COLO668 (cell line): Measurements from ENCODE around the gene WNT3.

Experiments
- DNase-seq: peaks from one replicate; lab custom pipeline; 2025; ENCODE audit not compliant: unreplicated experiment; lab: John Stamatoyannopoulos, UW

The WNT3 gene

DNA sequence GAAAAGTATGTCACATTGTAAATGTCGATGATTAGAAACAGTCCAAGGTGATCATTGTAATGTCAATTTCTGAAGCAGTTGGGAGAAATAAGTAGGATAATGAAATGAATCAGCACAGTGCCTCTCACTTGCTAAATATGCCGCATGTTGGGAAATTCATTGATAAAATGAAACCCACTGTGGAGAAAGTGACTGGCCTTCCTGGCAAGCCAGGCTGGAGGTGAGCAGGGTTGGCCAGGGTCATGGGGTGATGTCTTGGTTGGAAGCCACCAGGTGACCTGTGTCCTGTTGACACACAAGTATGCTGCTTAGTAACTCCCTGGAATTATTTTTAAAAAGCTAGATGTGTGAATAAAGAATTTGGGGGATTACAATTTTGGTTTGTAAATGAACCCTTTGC is 18.0 kb upstream of the WNT3 start:
- DNase-seq = no peak

DNA sequence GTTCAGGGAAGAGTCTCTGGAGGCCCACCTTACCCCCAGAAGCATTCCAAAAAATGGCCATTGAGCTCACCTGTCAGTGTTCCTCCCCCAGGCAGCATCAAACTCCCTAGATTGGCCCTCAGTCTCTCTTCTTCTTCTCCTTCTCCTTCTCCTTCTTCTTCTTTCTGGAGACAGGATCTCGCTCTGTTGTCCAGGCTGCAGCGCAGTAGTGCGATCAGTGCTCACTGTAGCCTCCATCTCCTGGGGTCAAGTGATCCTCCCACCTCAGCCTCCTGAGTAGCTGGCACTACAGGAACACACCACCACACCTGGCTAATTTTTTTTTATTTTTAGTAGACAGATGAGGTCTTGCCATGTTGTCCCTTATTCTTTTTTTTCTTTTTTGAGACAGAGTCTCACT is 16.4 kb upstream of the WNT3 start:
- no peak for DNase-seq

DNA sequence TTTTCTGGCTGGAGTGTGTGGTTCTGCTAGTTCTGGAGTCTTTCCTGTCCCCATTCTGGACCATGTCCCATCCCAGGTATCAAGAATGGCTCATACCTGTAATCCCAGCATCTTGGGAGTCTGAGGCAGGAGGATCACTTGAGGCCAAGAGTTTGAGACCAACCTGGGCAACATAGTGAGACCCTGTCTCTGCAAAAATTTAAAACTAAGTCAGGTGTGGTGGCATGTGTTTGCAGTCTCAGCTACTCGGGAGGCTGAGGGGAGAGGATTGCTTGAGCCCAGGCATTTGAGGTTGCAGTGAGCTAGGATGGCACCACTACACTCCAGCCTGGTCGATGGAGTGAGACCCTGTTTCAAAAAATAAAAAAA is 15.3 kb upstream of the WNT3 start:
- DNase-seq = no peak

DNA sequence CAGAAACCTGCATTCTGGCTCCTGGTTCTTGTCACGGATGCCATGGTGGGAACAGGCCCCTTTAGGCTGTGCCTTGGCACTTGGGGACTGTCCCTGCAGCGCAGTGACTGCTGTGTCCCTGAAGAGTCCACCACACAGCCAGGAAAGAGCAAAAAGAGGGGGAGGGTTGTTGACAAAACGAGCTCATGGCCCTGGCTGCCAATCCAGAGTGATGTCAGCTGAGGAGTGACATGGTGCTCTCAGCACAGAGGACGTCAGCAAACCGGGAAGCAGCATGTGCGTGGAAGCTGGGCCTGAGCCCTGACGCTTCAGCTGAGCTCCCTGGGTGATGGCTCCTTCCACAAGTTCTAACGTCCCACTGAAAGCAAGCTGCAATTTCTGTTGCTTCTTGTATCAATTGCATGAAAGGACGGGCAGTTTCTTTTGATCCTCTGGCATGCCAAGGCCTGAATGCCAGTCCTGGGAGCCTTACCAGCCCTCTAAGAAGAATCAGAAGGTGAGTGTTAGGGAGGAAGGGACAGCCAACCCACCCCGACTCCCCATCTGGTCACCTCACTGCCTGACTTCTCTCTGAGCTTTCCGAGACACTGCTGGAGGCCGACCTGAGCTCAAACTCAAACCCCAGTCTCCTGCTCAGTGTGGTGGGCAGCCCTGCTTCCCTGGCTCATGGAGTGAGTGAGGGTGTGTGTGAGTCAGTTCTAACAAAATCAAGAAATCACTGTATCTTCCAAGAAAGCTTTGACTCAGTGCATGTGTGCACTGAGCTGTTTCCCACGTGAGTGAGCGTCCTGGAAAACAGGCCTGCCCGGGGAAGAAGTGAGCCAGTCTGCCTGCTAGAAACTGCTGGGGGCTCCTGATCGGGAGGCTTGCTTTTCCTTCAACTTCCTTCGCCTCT is 14.7 kb upstream of the WNT3 start:
- no peak for DNase-seq

DNA sequence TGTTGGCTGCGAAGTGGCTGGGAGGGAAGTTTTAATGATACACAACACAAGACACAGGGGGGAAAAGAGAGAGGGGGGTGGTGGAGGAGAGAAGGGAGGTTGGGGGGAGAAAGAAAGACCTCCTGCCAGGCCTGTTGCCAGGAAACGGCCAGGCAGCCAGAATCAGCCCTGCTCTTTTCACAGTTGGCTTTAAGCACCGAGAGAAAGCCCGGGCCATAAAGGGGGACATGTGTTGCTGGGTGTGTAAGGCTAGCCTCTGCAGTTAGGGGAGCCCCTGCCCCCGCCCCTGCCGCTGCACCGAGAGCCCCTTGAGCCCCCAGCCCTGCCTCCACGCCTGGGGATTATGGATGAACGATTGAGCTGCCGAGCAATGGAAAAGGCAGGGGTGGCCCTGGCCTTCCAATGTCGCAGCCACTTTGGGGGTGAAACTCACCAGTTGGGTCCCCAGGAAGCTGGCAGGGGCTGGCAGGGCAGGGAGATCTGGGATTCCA is 13.9 kb upstream of the WNT3 start:
- no peak for DNase-seq

DNA sequence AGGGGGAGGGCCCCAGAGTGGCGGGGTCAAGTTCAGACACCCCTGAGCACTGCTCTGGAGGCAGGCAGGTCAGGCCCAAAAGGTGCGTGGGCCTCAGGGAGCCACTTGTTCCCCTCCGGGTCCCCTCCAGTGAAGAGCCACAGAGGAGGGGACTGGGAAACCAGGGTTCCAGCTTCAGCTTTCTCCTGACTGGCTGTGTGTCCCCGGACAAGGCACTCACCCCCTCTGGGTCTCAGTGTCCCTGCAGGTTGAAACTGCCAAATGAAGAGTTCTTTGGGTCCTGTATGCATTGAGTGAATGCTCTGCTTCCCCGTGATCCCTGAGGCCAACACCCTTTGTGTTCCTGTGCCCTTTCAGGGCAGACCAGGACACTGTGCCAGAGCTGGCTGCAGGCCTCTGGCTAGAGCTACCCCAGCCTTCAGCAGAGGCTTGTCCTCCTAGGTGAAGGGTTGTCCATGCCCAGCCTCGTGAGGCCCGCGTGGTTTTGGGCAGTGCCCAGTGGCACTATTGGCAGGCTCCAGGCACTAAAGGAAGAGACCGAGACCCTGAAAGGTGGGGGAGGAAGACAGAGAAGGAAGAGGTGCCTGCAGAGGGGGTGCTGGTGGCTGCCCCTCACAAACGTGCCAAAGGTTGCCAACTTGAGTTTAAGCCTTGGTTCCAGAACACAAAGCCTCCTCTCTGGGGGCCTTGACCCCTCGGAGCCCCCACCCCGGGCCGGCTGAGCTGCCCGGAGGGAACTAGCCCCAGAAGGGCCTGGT is 13.3 kb upstream of the WNT3 start:
- no peak for DNase-seq

DNA sequence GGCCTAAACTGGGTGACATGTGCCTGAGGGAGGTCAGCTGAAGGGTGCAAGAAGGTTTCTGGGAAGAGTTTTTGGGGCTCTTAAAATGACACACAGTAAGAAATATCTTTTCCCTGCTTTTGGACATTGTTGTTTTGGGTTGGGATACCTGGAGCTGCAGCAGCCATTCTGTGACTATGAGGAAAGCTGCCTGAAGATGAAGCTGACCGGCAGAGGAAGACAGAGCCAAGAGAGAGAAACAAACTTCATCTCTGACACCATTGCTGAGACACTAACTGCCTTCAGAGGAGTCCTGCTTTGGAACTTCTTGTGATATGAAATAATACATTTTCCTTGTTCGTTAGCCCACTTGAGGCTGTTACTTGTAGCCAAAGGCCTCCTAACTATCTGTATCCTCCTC is 8.8 kb upstream of the WNT3 start:
- DNase-seq = no peak

DNA sequence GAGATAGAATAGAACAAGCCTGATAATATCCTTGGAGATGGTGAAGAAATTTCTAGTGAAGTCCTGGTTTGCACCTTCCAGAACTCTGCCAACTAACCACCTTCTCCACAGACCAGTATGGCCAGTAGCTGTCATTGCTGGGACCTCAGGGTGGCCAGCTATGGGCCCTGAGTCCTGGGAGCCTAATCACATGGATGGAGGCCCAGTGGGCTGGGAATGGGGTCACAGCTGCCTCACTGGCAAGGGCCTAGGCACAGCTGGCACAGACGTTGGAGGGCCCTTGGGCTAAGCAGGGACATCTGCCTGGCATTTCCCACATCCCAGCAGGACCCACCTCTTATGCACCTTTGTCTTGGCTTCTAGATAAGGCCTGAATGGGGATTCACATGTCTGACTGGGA is 7.6 kb upstream of the WNT3 start:
- DNase-seq = no peak

DNA sequence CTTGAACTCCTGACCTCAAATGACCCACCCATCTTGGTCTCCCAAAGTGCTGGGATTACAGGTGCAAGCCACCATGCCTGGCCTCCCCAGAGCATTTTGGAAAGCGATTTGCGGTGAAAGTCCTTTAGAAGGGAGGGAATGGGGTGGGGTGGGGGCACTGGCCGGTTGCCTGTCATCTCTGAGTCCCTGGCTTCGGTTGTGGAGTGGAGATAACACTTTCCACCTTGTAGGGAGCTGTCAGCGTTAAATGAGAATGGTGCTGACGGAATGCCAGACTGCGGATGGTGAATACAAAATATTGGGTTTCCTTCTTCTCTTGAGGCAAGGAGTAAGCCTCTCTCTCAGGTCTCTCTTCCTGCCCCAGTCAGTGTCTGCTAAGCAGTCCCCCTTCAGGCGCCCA is 5.2 kb upstream of the WNT3 start:
- DNase-seq = no peak

DNA sequence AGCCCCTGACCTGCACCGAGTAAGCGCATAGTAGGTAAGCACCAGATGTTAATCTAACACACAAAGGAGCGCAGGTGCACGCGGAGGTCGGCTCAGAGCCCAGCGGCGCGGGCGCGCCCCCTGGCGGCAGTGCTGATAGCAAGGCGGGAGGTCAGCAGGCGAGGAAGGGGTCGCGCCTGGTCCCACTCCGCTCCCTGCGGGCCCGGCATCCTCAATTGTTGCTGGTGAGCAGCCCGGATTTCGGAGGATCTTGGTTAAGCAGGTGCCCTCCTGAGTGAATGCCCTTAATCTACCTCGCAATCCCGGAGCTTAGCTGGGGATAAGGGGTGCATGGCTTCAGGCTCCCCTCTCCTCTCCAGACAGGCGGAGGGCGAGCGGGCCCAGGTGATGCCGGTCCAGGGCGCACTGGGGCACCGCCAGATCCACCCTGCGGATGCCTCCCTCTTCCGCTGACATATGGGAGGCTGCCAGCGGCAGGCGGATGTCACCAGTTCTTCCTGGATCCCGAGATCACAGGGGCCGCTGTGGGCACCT is 4.0 kb upstream of the WNT3 start:
- peak; percentile 62 for DNase-seq

DNA sequence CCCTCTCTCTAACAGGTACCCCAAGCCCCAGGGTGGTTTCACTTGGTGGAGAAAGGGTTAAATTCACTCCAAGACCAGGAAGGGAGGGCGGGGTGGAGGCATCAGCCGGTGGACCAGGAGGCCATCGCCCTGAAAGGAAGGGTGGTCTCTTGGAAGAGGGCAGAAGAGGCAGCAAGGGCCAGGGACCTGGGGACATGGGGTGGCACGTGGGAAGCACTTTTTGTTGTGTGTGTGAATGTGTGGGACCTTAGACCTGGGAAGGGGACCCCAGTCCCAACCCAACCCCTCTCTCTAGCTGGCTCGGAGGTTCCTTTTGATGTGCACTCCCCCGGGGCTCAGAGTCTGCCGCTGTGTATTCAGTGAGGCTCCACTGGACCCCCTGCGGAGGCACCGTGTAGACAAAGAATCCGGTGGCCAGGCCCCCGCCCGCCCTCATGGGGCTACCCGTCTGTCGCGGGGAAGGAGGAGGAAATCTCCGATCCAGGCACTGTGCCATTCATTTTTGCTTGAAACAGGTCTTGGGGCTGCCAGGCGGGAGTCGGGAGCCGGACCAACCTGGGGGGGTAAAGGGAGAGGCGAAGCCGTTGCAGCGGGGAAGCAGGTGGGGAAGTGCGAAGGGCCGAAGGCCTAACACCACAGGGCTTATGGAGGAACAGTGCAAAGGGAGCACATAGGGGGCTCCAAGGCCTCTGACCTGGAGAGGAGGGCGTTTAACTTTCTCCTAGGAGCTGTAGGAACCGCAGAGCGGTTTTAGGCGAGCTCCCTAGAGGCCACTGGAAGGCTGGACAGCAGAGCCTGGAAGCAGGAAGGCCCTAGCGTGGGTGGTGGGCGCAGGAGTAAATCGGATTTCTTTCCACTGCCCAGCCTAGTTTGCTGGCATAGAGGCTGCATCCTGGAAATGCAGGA is 3.2 kb upstream of the WNT3 start:
- no peak for DNase-seq

DNA sequence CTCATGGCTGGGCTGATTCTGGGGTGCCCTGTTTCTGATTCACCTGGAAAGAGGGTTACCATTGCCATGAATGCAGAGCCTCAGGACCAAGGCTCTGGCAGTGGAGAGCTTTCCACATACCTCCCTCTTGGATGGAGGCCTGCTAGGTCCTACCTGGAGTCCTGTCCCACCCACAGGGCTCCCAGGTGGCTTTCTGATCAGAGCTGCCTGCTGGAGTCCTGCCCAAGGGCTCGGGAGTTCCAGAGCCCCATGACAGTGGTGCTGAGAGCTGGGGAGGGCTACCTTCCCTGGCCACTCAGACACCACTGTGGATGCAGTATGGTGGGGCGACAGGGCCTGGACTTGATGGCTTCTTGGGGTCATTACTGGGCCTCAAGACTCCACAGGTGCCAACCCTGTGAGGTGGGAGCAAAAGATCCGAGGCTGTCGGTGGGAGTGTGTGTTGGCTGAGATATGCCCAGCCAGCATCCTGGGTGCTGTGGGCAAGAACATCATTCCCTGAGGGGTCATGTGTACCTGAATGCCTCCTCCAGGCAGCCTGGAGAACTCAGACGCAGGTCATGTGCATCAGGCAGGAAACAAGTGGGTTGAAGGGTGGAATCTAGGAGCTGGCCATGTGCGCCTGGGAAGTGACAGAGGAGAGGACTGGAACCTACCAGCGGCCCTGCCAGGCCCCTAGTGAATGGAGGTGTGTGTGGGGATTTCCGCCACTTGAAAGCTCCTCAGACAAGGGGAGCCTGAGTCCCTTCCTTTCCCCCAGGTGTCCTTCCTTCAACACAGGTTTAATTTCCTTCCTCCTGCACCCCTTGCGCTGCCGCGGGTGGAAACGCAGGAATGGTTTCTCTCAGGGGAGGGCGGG is 2.3 kb upstream of the WNT3 start:
- DNase-seq = no peak

DNA sequence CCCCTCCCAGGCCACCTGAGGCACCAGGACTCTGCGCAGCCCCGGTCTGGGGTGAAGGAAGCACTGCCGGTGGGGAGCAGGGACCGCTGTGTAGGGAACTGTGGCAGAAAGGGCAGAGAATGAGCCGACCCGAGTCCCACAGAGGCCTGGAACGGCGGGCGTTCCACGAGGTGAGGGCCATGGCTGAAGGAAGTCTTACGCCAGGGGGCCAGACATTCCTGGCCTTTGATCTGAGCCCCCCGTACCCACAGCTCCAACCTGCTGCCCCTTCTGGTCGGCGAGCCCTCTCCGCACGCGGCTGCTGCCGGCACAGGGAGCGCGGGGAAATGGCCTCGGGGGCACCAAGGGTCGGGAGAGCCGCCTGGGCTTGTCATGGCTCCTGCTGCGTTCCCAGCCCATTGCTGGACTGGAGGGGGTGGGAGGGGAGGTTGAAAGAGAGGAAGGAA is 1.4 kb upstream of the WNT3 start:
- no peak for DNase-seq

DNA sequence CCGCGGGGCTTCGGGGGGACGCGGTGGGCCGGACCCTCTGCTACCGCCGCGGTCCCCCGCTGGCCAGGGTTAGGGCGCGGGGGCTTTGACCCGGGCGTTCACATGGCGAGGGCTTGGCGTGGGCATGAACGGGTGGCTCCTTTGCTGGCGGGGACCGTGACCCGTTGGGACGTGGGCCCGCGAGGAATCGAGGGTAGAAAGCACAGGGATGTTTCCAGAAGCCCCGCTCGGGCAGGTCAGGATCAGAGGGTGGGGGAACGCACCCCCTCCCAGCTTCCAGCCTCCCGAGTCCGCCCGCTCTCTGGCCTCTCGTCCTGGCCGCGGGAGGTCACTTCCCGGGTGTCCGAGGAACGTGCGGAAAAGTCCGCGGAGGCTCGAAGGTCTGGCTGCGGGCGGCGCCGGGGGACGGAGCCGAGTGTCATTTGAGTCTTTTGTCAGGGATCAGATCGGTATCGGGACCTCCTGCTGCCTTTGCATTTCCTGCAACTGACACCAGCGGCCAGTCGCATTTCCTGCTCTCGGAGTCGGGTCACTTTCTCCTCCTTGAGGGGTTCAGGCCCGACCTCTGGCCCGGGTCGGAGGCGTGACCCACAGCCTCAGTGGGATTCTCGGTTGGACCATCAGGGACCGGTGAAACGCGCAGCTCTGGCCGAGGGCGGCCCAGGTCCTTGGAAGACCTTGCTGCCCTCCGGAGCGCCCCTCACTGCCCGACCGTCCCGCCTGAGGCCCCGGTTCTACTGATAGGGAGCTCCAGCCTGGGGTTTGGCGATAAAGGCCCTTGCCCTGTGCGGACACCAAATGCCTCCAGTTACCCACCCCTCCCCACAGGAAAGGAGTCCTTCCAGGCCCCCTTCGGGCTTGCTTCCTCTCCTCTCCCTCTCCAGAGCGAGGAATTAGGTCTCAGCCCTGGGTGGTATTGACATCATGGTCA is 702 bp upstream of the WNT3 start:
- peak; percentile 10 for DNase-seq

DNA sequence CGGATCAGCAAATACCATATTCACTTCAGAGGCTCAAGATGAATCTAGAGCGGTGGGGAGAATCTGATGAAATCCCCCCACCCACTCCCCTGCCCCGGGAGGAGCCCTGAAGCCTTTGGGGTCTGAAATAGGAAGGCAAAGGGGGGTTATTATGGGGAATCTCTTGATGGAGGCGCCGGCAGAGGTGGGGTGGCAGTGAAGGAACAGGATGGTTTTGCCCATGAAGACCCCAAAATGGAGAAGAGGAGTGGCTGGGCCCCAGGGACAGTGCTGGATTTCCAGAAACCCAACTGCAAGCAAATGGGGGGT is 637 bp downstream of the WNT3 start:
- no peak for DNase-seq

DNA sequence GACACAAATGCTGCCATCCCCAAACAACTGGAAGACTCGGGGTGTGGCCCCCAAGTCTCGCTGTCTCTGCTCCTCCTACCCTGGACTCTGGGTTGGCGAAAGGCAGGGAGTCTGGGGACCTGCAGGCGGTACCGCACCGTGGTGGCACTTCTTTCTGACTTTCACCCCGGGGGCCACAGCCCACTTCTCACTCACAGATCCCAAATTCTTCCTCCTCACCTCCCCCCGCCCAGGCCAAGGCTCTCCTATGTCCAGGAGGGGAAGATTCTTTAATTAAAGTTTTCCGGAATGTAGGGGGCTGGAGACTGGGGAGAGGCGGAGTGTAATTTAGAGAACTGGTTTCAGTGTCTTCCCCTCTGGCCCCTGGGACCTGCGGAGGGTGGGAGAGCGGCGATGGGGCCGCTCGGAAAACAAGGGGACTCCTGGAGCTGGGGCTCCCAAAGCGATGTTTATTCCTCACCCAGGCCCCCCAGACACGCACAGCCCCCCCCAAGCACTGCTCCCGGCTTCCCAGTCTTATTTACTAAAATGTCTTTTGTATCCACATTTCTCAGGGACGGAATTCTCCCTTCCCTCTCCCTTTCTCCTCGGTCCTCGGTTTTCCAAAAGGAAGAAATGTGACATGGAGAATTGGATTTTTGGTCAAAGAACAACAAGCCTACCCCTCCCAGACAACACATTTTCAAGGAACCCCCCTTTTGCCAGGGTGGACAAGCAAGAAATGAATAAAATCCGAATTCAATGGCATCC is 1.2 kb downstream of the WNT3 start:
- no peak for DNase-seq

DNA sequence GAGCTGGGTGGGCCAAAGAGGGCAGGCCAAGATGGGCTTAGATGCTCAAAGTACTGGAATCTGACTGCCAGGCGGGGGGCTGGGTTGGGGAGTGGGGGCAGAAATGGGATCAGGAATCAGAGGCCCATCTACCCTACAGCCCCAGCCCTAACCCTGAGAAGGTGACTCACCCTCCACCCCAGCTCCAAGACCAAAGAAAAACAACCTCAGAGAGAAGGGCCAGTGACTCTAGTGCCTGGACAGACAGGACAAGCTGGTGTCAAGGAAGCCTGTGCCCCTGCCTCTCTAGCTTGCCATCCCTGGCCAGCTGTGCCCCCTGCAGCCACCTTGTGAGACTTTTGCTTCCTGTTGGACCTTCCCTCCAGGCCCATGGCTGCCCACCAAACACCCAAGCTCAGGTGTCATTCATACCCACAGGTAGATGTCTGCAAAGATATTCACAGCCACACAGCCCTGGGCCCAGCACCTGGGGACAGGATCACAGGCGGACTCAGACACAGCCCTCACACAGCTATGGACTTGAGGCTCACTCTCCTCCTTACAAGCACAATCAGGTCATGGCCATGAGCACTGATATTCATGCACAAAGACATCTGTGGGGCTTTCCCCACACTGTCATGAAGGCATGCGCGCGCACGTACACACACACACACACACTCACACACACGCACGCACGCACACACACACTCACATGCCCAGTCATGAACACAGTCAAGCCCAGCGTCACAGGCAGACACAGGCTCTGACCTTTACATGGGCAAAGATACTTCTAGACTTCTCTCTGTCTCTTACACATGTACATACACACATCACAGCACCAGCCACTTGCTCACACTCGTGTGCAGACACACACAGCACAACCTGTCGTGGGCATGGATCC is 2.8 kb downstream of the WNT3 start:
- no peak for DNase-seq
